ENCODE measurements around the gene MYL3. TPM values are rescaled to one million over a fixed set of nuclear protein-coding genes. Genes with fewer than 3 reads are reported as not detected.

MYL3 gene
- total and polyA plus RNA-seq, 3 donors from 2014 or later: 1.2 to 14.5 (median 3.0) TPM

DNA sequence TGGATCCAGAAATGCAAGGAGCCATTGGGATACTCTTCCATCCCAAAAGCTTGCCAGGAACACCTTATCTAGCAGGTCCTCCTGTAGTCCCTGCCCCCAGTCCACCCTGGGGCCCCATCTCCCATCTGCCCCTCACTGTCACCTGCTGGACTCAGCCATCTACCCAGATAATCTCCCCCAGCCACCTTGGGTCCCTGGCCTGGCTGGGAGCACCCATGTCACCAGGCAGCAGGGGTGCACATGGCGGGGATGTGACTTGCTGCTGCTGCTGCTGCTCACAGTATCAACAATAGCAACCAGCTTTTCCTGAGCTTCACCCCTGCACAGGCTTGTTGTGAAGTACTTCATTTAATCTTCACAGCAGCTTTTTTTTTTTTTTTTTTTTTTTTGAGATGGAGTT lies 26.9 kb upstream of the MYL3 start:
- no peak overlapping the region for H3K4me3 ChIP-seq
- peaks cover 14% of the 10 kb centered on the region for H3K4me1 ChIP-seq
- no peaks in the 10 kb centered on the region for H3K27me3 ChIP-seq
- TF ChIP-seq, protein P1, sequence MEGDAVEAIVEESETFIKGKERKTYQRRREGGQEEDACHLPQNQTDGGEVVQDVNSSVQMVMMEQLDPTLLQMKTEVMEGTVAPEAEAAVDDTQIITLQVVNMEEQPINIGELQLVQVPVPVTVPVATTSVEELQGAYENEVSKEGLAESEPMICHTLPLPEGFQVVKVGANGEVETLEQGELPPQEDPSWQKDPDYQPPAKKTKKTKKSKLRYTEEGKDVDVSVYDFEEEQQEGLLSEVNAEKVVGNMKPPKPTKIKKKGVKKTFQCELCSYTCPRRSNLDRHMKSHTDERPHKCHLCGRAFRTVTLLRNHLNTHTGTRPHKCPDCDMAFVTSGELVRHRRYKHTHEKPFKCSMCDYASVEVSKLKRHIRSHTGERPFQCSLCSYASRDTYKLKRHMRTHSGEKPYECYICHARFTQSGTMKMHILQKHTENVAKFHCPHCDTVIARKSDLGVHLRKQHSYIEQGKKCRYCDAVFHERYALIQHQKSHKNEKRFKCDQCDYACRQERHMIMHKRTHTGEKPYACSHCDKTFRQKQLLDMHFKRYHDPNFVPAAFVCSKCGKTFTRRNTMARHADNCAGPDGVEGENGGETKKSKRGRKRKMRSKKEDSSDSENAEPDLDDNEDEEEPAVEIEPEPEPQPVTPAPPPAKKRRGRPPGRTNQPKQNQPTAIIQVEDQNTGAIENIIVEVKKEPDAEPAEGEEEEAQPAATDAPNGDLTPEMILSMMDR (IDR thresholded peaks at IDR 0.05): no peak
- TF ChIP-seq POLR2A (IDR thresholded peaks at IDR 0.05): no peak
- WGBS, 2 donors: 91 to 95% methylated on average over 1 of the region's 1 CpG
- no peaks in the 10 kb centered on the region for H3K36me3 ChIP-seq (ENCODE audit: low read depth, missing control alignments)
- no peak overlapping the region for H3K27ac ChIP-seq
- DNase-seq: no peak
- no peaks in the 10 kb centered on the region for H3K9me3 ChIP-seq
- intact Hi-C loops (cut with DNase I; ENCODE audit: low total_unique reads): no loop called here

DNA sequence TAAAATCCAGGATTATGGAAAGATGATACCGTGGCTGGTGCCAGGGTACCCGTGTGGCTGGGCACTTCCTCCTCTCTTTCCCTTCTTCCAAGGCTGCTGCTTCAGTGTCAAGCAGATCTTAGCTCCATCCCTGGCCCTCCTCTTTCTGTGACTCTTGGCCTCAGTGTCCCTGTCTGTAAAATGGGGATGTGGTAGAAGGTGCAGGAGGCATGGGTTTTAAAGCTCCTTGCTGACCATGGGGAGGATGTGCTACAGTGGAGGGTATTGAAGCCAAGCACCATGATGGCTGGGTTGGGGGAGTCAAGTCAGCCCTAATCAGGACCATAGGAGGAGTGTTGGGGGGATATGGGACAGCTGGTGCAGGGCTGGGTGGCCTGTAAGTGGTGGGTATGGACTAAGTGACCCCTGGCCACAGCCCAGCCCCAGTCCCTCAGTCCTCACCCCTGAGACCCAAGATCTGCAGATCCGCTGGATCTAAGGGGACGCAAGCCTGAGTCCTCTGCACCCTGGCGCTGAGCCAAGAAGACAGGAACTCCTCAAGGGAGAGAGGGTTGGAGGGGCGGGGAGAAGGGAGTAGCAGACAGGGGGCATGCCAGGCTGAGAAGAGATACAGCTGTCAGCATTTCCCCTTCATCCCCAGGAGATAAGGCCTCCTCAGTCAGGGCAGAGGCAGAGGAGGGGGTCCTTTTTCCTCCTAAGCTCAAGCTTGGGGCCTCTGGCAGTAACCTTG lies 26.3 kb upstream of the MYL3 start:
- H3K27me3 ChIP-seq: no peaks in the 10 kb centered on the region
- no peaks in the 10 kb centered on the region for H3K9me3 ChIP-seq
- TF ChIP-seq POLR2A (IDR thresholded peaks at IDR 0.05): no peak
- H3K27ac ChIP-seq: no peak overlapping the region
- H3K4me3 ChIP-seq: no peak overlapping the region
- no peaks in the 10 kb centered on the region for H3K36me3 ChIP-seq (ENCODE audit: low read depth, missing control alignments)
- WGBS, 2 donors: 58 to 73% methylated on average over 6 of the region's 6 CpGs
- DNase-seq: no peak
- intact Hi-C loops (cut with DNase I; ENCODE audit: low total_unique reads): no loop called here
- peaks cover 14% of the 10 kb centered on the region for H3K4me1 ChIP-seq

DNA sequence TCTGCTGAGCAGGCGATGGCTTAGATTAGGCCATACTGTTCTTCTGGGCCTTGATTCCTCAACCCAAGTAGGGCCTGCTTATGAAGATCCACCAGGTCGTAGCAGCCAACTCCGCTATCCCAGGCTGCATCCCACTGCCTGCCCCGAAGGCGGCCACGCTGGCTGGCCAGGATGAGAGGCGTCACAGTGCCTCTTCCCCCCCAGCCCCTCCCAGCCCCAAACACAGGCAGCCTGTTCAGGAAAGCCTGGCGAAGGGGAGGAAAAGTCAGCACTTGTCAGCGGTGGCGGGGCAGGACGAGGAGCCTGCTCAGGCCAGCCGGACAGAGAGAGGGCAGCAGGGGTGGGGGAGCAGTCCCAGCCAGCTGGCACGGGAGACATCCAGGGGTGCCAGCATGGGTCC lies 25.5 kb upstream of the MYL3 start:
- 86 to 94% methylated on average over 9 to 13 of the region's 13 CpGs for WGBS, 2 donors
- no peak for DNase-seq
- TF ChIP-seq, protein P1 (IDR thresholded peaks at IDR 0.05): no peak
- TF ChIP-seq POLR2A (IDR thresholded peaks at IDR 0.05): no peak

DNA sequence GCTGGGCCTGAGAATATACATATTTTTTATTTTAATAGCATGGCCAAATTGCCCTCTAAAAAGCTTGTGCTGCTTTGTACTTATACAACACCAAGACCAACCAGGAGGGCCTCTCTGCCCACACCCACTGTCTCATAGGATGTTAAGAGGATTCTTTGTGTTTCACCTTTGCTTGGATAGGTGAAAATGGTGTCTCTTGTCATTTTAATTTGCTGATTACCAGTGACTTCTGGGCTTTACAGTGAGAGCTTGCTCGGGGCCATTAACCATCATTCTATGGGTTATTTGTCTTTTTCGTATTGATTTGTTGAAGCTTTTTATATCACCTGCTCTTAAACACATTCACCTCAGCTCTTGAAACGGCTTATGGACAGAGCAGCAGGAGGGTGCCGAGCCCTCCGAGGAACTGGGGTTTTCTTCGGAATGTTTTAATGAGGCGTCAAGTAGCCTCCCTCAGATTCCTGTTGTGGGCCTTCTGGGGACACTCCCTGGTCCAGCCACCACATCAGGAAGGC lies 24.8 kb upstream of the MYL3 start:
- Histone ChIP-seq H3K36me3 (ENCODE audit: low read depth, missing control alignments) (no peaks in the 10 kb centered on the region), H3K27me3 (no peaks in the 10 kb centered on the region), H3K4me3 (no peak overlapping the region), H3K9me3 (no peaks in the 10 kb centered on the region), H3K27ac (no peak overlapping the region), H3K4me1 (peaks cover 12% of the 10 kb centered on the region)
- WGBS, 2 donors: 77 to 88% methylated on average over 7 of the region's 7 CpGs
- intact Hi-C loops (cut with DNase I; ENCODE audit: low total_unique reads): no loop called here
- no peak for DNase-seq
- no peak for TF ChIP-seq POLR2A (IDR thresholded peaks at IDR 0.05)
- TF ChIP-seq, protein P1 (IDR thresholded peaks at IDR 0.05): no peak

More for the DNA sequence above, 25.5 kb upstream of the MYL3 start:
- H3K36me3 ChIP-seq (ENCODE audit: low read depth, missing control alignments): no peaks in the 10 kb centered on the region
- intact Hi-C loops (cut with DNase I; ENCODE audit: low total_unique reads): no loop called here
- no peak overlapping the region for H3K27ac ChIP-seq
- H3K27me3 ChIP-seq: no peaks in the 10 kb centered on the region
- no peaks in the 10 kb centered on the region for H3K9me3 ChIP-seq
- H3K4me3 ChIP-seq: no peak overlapping the region
- H3K4me1 ChIP-seq: peaks cover 14% of the 10 kb centered on the region

DNA sequence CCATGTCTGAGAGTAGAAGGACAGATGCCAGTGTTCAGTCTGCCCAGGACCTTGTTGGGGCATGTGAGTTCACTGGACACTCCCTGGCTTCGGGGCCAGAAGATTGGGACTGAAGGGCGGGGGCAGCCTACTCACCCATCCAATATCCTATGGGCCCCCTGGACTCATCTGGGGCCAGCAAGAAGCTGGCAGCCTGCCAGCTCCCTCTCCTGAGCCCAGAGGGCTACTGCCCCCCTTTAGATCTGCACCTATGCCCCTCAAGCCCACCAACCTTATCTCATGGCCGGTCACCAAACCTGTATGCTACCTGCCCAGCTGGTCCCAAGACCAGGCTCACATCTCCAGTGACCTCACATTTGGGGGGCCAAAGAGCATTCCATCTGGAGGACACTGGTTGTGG lies 22.4 kb upstream of the MYL3 start:
- TF ChIP-seq, protein P1 (IDR thresholded peaks at IDR 0.05): no peak
- no peak for TF ChIP-seq POLR2A (IDR thresholded peaks at IDR 0.05)
- Histone ChIP-seq H3K27ac (no peak overlapping the region), H3K27me3 (no peaks in the 10 kb centered on the region), H3K4me3 (no peak overlapping the region), H3K4me1 (peaks cover 8% of the 10 kb centered on the region), H3K36me3 (ENCODE audit: low read depth, missing control alignments) (no peaks in the 10 kb centered on the region), H3K9me3 (no peaks in the 10 kb centered on the region)
- WGBS, 2 donors: 87 to 93% methylated on average over 3 of the region's 3 CpGs
- no peak for DNase-seq
- intact Hi-C loops (cut with DNase I; ENCODE audit: low total_unique reads): no loop called here
